HepG2 (cell line): ENCODE results near the gene EMC1. TPM values are rescaled to one million over a fixed set of nuclear protein-coding genes. Genes with fewer than 3 reads are reported as not detected.

Experiments
- GATAD2A ChIP-seq: IDR thresholded peaks from 2 replicates; pipeline ENCODE4 v1.6.1; 2016
- IRX3 ChIP-seq: sonication (generic); formaldehyde crosslinking; IDR thresholded peaks from 2 replicates; pipeline ENCODE4 v1.8.1; 2023; ENCODE audit warnings: mild to moderate bottlenecking, low read depth, missing genetic modification reagents, borderline replicate concordance
- MIER2 ChIP-seq: IDR thresholded peaks from 2 replicates; pipeline ENCODE4 v1.6.1; 2016; ENCODE audit warnings: missing biosample characterization, missing genetic modification reagents
- XBP1 ChIP-seq: sonication (generic); formaldehyde crosslinking; IDR thresholded peaks from 2 replicates; pipeline ENCODE4 v1.5.0; 2020; ENCODE audit warnings: missing genetic modification reagents
- ZNF441 ChIP-seq: sonication (generic); formaldehyde crosslinking; IDR thresholded peaks from 2 replicates; pipeline ENCODE4 v1.7.0; 2021; ENCODE audit warnings: missing genetic modification reagents, borderline replicate concordance
- polyA plus RNA-seq, 8 experiments: library from polyadenylated mRNA; depleted of rRNA in 3 of 8; stranded (reverse) in 7 of 8; unstranded in 1 of 8; fragments of >200 nt; fragmentation: Illumina TruSeq in 4 of 8; extraction: Trizol in 4 of 8; gene quantifications; 2 replicates each; pipeline versions ENCODE4 v1.2.1 to v1.2.3, GENCODE V29; 2011 to 2016; ENCODE audit warnings: low read depth in 4 of 8, missing spikeins in 1 of 8, mixed read lengths in 1 of 8; ENCODE audit not compliant: insufficient read depth in 1 of 8
- total RNA-seq, 5 experiments: library from RNA; depleted of rRNA; stranded (reverse); fragments of >200 nt; fragmentation: Illumina TruSeq; extraction: Trizol; gene quantifications; 2 replicates each; pipeline ENCODE4 v1.2.3, GENCODE V29; 2016; ENCODE audit warnings: low read depth in 1 of 5
- TF ChIP-seq, protein P1 (sequence below): sonication (generic); formaldehyde crosslinking; IDR thresholded peaks from 2 replicates; pipeline ENCODE4 v1.5.0; 2020; ENCODE audit warnings: mild to moderate bottlenecking, missing genetic modification reagents, borderline replicate concordance
- TF ChIP-seq, protein P2 (sequence below): sonication (generic); formaldehyde crosslinking; IDR thresholded peaks from 2 replicates; pipeline ENCODE4 v1.5.0; 2020; ENCODE audit warnings: missing genetic modification reagents
- TF ChIP-seq, protein P3 (sequence below): sonication (generic); formaldehyde crosslinking; IDR thresholded peaks from 2 replicates; pipeline ENCODE4 v1.4.0; 2020; ENCODE audit warnings: missing genetic modification reagents, borderline replicate concordance
- TF ChIP-seq, protein P4 (sequence below): sonication (generic); formaldehyde crosslinking; IDR thresholded peaks from 2 replicates; pipeline ENCODE4 v1.8.1; 2022; ENCODE audit warnings: low read depth, mild to moderate bottlenecking, missing genetic modification reagents
- TF ChIP-seq, protein P5 (sequence below): sonication (generic); formaldehyde crosslinking; IDR thresholded peaks from 2 replicates; pipeline ENCODE4 v1.5.0; 2020; ENCODE audit warnings: missing genetic modification reagents, mild to moderate bottlenecking, borderline replicate concordance

EMC1 gene
- total and polyA plus RNA-seq, 2 of the 13 experiments (the other 11 are each of a cell fraction or from before 2014, with no cell fraction given): 38.0 to 61.3 TPM

DNA sequence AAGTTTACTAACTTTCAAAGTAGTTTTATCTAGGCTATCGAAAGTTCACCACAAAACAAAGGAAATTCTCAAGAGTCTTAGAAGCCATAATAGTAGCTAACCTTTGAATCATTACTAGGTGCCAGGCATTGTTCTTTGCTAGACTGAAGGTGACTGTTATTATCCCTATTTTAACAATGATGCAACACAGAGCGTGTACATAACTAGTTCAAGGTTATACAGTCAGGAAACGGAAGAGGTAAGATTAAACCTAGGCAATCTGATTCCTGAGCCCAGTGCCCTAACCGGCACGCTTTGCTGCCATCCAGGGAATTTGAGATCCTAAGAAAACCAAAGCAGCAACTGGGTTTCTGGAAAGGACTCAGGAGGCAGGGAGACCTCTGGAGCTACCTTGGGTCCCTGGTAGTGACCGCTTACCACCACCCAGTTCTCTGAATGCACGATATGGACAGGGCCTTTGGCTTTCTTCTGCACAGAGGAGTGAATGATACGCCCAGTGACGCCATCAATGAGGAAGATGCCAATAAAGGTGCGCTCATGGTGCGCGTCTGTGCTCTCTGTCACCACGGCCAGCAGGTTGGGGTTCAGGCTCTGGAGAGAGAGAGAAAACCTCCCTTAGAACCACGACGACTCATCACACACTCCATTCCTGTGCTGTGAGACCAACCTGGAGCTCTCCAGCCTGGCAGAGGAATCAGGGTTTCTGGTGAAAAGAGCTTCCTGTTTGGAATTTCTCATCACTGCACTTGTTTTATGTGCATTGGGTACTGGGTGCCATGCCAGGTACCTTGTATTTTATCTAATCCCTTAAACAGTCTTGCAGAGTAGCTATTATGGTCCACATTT is 28.1 kb downstream of the EMC1 start (continued):
- TF ChIP-seq, protein P1, sequence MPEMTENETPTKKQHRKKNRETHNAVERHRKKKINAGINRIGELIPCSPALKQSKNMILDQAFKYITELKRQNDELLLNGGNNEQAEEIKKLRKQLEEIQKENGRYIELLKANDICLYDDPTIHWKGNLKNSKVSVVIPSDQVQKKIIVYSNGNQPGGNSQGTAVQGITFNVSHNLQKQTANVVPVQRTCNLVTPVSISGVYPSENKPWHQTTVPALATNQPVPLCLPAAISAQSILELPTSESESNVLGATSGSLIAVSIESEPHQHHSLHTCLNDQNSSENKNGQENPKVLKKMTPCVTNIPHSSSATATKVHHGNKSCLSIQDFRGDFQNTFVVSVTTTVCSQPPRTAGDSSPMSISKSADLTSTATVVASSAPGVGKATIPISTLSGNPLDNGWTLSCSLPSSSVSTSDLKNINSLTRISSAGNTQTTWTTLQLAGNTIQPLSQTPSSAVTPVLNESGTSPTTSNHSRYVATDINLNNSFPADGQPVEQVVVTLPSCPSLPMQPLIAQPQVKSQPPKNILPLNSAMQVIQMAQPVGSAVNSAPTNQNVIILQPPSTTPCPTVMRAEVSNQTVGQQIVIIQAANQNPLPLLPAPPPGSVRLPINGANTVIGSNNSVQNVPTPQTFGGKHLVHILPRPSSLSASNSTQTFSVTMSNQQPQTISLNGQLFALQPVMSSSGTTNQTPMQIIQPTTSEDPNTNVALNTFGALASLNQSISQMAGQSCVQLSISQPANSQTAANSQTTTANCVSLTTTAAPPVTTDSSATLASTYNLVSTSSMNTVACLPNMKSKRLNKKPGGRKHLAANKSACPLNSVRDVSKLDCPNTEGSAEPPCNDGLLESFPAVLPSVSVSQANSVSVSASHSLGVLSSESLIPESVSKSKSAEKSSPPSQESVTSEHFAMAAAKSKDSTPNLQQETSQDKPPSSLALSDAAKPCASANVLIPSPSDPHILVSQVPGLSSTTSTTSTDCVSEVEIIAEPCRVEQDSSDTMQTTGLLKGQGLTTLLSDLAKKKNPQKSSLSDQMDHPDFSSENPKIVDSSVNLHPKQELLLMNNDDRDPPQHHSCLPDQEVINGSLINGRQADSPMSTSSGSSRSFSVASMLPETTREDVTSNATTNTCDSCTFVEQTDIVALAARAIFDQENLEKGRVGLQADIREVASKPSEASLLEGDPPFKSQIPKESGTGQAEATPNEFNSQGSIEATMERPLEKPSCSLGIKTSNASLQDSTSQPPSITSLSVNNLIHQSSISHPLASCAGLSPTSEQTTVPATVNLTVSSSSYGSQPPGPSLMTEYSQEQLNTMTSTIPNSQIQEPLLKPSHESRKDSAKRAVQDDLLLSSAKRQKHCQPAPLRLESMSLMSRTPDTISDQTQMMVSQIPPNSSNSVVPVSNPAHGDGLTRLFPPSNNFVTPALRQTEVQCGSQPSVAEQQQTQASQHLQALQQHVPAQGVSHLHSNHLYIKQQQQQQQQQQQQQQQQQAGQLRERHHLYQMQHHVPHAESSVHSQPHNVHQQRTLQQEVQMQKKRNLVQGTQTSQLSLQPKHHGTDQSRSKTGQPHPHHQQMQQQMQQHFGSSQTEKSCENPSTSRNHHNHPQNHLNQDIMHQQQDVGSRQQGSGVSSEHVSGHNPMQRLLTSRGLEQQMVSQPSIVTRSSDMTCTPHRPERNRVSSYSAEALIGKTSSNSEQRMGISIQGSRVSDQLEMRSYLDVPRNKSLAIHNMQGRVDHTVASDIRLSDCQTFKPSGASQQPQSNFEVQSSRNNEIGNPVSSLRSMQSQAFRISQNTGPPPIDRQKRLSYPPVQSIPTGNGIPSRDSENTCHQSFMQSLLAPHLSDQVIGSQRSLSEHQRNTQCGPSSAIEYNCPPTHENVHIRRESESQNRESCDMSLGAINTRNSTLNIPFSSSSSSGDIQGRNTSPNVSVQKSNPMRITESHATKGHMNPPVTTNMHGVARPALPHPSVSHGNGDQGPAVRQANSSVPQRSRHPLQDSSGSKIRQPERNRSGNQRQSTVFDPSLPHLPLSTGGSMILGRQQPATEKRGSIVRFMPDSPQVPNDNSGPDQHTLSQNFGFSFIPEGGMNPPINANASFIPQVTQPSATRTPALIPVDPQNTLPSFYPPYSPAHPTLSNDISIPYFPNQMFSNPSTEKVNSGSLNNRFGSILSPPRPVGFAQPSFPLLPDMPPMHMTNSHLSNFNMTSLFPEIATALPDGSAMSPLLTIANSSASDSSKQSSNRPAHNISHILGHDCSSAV: no peak
- TF ChIP-seq IRX3 (CRISPR knock-in tag) (no peak), GATAD2A (CRISPR knock-in tag) (peak; percentile 92), MIER2 (no peak), XBP1 (CRISPR knock-in tag) (0 out of 2 replicates have a peak, but pooled peaks have one; percentile 38), ZNF441 (no peak)
- TF ChIP-seq, protein P2, sequence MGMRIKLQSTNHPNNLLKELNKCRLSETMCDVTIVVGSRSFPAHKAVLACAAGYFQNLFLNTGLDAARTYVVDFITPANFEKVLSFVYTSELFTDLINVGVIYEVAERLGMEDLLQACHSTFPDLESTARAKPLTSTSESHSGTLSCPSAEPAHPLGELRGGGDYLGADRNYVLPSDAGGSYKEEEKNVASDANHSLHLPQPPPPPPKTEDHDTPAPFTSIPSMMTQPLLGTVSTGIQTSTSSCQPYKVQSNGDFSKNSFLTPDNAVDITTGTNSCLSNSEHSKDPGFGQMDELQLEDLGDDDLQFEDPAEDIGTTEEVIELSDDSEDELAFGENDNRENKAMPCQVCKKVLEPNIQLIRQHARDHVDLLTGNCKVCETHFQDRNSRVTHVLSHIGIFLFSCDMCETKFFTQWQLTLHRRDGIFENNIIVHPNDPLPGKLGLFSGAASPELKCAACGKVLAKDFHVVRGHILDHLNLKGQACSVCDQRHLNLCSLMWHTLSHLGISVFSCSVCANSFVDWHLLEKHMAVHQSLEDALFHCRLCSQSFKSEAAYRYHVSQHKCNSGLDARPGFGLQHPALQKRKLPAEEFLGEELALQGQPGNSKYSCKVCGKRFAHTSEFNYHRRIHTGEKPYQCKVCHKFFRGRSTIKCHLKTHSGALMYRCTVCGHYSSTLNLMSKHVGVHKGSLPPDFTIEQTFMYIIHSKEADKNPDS (CRISPR knock-in tag): no peak
- TF ChIP-seq, protein P3, sequence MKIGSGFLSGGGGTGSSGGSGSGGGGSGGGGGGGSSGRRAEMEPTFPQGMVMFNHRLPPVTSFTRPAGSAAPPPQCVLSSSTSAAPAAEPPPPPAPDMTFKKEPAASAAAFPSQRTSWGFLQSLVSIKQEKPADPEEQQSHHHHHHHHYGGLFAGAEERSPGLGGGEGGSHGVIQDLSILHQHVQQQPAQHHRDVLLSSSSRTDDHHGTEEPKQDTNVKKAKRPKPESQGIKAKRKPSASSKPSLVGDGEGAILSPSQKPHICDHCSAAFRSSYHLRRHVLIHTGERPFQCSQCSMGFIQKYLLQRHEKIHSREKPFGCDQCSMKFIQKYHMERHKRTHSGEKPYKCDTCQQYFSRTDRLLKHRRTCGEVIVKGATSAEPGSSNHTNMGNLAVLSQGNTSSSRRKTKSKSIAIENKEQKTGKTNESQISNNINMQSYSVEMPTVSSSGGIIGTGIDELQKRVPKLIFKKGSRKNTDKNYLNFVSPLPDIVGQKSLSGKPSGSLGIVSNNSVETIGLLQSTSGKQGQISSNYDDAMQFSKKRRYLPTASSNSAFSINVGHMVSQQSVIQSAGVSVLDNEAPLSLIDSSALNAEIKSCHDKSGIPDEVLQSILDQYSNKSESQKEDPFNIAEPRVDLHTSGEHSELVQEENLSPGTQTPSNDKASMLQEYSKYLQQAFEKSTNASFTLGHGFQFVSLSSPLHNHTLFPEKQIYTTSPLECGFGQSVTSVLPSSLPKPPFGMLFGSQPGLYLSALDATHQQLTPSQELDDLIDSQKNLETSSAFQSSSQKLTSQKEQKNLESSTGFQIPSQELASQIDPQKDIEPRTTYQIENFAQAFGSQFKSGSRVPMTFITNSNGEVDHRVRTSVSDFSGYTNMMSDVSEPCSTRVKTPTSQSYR (CRISPR knock-in tag): no peak
- TF ChIP-seq, protein P4, sequence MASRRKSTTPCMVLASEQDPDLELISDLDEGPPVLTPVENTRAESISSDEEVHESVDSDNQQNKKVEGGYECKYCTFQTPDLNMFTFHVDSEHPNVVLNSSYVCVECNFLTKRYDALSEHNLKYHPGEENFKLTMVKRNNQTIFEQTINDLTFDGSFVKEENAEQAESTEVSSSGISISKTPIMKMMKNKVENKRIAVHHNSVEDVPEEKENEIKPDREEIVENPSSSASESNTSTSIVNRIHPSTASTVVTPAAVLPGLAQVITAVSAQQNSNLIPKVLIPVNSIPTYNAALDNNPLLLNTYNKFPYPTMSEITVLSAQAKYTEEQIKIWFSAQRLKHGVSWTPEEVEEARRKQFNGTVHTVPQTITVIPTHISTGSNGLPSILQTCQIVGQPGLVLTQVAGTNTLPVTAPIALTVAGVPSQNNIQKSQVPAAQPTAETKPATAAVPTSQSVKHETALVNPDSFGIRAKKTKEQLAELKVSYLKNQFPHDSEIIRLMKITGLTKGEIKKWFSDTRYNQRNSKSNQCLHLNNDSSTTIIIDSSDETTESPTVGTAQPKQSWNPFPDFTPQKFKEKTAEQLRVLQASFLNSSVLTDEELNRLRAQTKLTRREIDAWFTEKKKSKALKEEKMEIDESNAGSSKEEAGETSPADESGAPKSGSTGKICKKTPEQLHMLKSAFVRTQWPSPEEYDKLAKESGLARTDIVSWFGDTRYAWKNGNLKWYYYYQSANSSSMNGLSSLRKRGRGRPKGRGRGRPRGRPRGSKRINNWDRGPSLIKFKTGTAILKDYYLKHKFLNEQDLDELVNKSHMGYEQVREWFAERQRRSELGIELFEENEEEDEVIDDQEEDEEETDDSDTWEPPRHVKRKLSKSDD: no peak
- TF ChIP-seq, protein P5, sequence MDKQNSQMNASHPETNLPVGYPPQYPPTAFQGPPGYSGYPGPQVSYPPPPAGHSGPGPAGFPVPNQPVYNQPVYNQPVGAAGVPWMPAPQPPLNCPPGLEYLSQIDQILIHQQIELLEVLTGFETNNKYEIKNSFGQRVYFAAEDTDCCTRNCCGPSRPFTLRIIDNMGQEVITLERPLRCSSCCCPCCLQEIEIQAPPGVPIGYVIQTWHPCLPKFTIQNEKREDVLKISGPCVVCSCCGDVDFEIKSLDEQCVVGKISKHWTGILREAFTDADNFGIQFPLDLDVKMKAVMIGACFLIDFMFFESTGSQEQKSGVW (CRISPR knock-in tag): no peak
